ENCODE data around the gene CFAP298.

- TF ChIP-seq CTCF (IDR thresholded peaks at IDR 0.05): no peak
- no peak for TF ChIP-seq EZH2 (IDR thresholded peaks at IDR 0.05)
These were observed 3.3 kb downstream of the CFAP298 start for GRCh38 chr21:32608851-32609250.

All from neural progenitor cell (in vitro differentiated cells).